Trophoblast cell (in vitro differentiated cells and primary cell): ENCODE data around the gene NCOA4.
A peak's percentile ranks its signal among the peaks of the same experiment; 100 is the strongest.

Source experiments
- DNase-seq, 2 donors: peaks; one replicate each; pipeline ENCODE4 v3.0.0-alpha.2; 2016
- H2AFZ ChIP-seq: 2 replicates; pipeline ENCODE4 v1.6.1; 2013; ENCODE audit warnings: low read length, moderate library complexity, mild to moderate bottlenecking; ENCODE audit not compliant: insufficient read depth, poor library complexity
- H2AK5ac ChIP-seq: 2 replicates; pipeline ENCODE4 v1.6.1; 2013; ENCODE audit warnings: mild to moderate bottlenecking, low read length
- H2BK120ac ChIP-seq: 2 replicates; pipeline ENCODE4 v1.6.1; 2013; ENCODE audit warnings: low read length, mild to moderate bottlenecking, moderate library complexity; ENCODE audit not compliant: insufficient read depth, poor library complexity
- H2BK12ac ChIP-seq: 2 replicates; pipeline ENCODE4 v1.6.1; 2013; ENCODE audit warnings: mild to moderate bottlenecking, low read length, moderate library complexity
- H2BK5ac ChIP-seq: 2 replicates; pipeline ENCODE4 v1.6.1; 2013; ENCODE audit warnings: low read length, low read depth, moderate library complexity, mild to moderate bottlenecking; ENCODE audit not compliant: poor library complexity
- H3K14ac ChIP-seq: 2 replicates; pipeline ENCODE4 v1.6.1; 2013; ENCODE audit warnings: mild to moderate bottlenecking, low read length
- H3K18ac ChIP-seq: 2 replicates; pipeline ENCODE4 v1.6.1; 2013; ENCODE audit warnings: mild to moderate bottlenecking, low read length
- H3K23ac ChIP-seq: 2 replicates; pipeline ENCODE4 v1.6.1; 2013; ENCODE audit warnings: low read length
- H3K27ac ChIP-seq: 2 replicates; pipeline ENCODE4 v1.5.1; 2013; ENCODE audit warnings: low read depth, mild to moderate bottlenecking, inconsistent platforms, low read length, moderate library complexity
- H3K27me3 ChIP-seq: 2 replicates; pipeline ENCODE4 v1.6.1; 2013; ENCODE audit warnings: inconsistent platforms, mild to moderate bottlenecking, low read length, moderate library complexity; ENCODE audit not compliant: insufficient read depth
- H3K36me3 ChIP-seq, 2 experiments: 1 replicate in 1 of 2; 2 replicates in 1 of 2; pipeline ENCODE4 v1.6.1; 2013; ENCODE audit warnings: low read length in 2 of 2, mild to moderate bottlenecking in 2 of 2, moderate library complexity in 1 of 2; ENCODE audit not compliant: insufficient read depth in 2 of 2, control insufficient read depth in 1 of 2
- H3K4ac ChIP-seq: 2 replicates; pipeline ENCODE4 v1.6.1; 2013; ENCODE audit warnings: low read depth, mild to moderate bottlenecking, low read length, moderate library complexity
- H3K4me1 ChIP-seq, 2 experiments: 1 replicate in 1 of 2; 2 replicates in 1 of 2; pipeline ENCODE4 v1.6.1; 2013; ENCODE audit warnings: low read length in 2 of 2, mild to moderate bottlenecking in 2 of 2, moderate library complexity in 1 of 2; ENCODE audit not compliant: insufficient read depth in 2 of 2, control insufficient read depth in 1 of 2
- H3K4me2 ChIP-seq: 2 replicates; pipeline ENCODE4 v1.6.1; 2013; ENCODE audit warnings: inconsistent platforms, mild to moderate bottlenecking, low read length, moderate library complexity
- H3K4me3 ChIP-seq: 2 replicates; pipeline ENCODE4 v1.5.1; 2013; ENCODE audit warnings: mild to moderate bottlenecking, low read depth, low read length, inconsistent platforms
- H3K79me1 ChIP-seq: one replicate; pipeline ENCODE4 v1.6.1; 2013; ENCODE audit warnings: low read length
- H3K79me2 ChIP-seq: 2 replicates; pipeline ENCODE4 v1.6.1; 2013; ENCODE audit warnings: low read length, mild to moderate bottlenecking; ENCODE audit not compliant: control insufficient read depth, insufficient read depth, poor library complexity
- H3K9ac ChIP-seq: 2 replicates; pipeline ENCODE4 v1.6.1; 2013; ENCODE audit warnings: mild to moderate bottlenecking, low read length
- H3K9me3 ChIP-seq: 2 replicates; pipeline ENCODE4 v1.6.1; 2013; ENCODE audit warnings: low read depth, mild to moderate bottlenecking, control low read depth, inconsistent platforms, low read length; ENCODE audit not compliant: insufficient read depth
- H4K12ac ChIP-seq: 2 replicates; pipeline ENCODE4 v1.6.1; 2013; ENCODE audit warnings: low read depth, mild to moderate bottlenecking, low read length, moderate library complexity
- H4K8ac ChIP-seq: 2 replicates; pipeline ENCODE4 v1.6.1; 2013; ENCODE audit warnings: low read depth, mild to moderate bottlenecking, low read length, moderate library complexity
- H4K91ac ChIP-seq: one replicate; pipeline ENCODE4 v1.6.1; 2013; ENCODE audit warnings: low read depth, mild to moderate bottlenecking, low read length, moderate library complexity
- WGBS: extraction: QIAGEN DNeasy Blood & Tissue Kit; methylation state at CpG from one replicate; pipeline ENCODE4 v1.1.7; 2013; ENCODE audit warnings: missing lambda C conversion rate; ENCODE audit not compliant: insufficient read length, insufficient coverage; ENCODE audit errors: extremely low coverage; 5-methylcytosine and 5-hydroxymethylcytosine counted together

NCOA4 gene

GRCh38 chr10:46042527-46042926, 12.1 kb upstream of the NCOA4 start:
- Histone ChIP-seq H2AK5ac (no peak overlapping the region), H2AFZ (no peak overlapping the region), H4K12ac (no peak overlapping the region)

DNA sequence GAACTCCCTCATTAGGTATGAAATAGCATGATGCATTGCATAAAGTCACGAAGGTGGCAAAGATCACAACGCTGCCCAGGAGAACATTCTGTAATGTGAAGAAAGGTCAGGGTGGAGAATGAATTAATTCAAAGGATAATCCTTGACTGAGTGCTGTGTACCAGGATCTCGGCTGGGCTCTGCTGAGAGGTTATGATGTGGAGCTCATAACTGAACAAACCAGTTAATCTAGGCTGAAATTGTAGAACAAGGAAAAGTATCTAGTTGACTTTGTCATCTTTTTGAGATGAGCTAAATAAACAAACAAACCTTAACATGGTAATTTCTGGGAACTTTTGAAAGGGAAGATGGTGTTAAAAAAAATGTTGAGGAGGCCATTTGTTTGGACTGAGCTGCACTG, 9.6 kb upstream of the NCOA4 start:
- Histone ChIP-seq H4K12ac (no peak overlapping the region), H2AK5ac (no peak overlapping the region), H3K27me3 (no peaks in the 10 kb centered on the region), H2AFZ (no peak overlapping the region), H3K79me1 (peaks cover 2% of the 10 kb centered on the region), H4K8ac (no peak overlapping the region), H2BK5ac (no peak overlapping the region), H3K4me3 (no peak overlapping the region), H3K36me3 (no peaks in the 10 kb centered on the region), H3K4ac (no peak overlapping the region), H2BK12ac (no peak overlapping the region), H3K27ac (no peak overlapping the region), H3K9me3 (no peaks in the 10 kb centered on the region), H3K14ac (no peak overlapping the region), H3K18ac (no peak overlapping the region), H3K79me2 (no peaks in the 10 kb centered on the region), H2BK120ac (no peak overlapping the region), H3K4me1 (no peaks in the 10 kb centered on the region), H3K9ac (no peak overlapping the region), H3K23ac (no peak overlapping the region), H4K91ac (no peak overlapping the region), H3K4me2 (no peak overlapping the region)
- DNase-seq, result peak in 1 of 2 donors; percentile 68
- WGBS, result no CpG with 5 or more reads among the region's 3 CpGs

More at GRCh38 chr10:46042527-46042926, 12.1 kb upstream of the NCOA4 start:
- H3K36me3 ChIP-seq, result no peaks in the 10 kb centered on the region
- H3K27ac ChIP-seq, result no peak overlapping the region
- H3K4me3 ChIP-seq, result no peak overlapping the region
- H2BK12ac ChIP-seq, result no peak overlapping the region
- no peak overlapping the region for H3K9ac ChIP-seq
- WGBS, result no CpG with 5 or more reads among the region's 4 CpGs
- no peak overlapping the region for H3K23ac ChIP-seq
- H3K14ac ChIP-seq, result no peak overlapping the region
- H3K4me2 ChIP-seq, result no peak overlapping the region
- H3K18ac ChIP-seq, result no peak overlapping the region
- H2BK5ac ChIP-seq, result no peak overlapping the region
- H3K27me3 ChIP-seq, result no peaks in the 10 kb centered on the region
- H3K4me1 ChIP-seq, result no peaks in the 10 kb centered on the region
- H3K79me1 ChIP-seq, result no peaks in the 10 kb centered on the region
- H2BK120ac ChIP-seq, result no peak overlapping the region
- no peak overlapping the region for H4K8ac ChIP-seq
- peak in 1 of 2 donors; percentile 49 for DNase-seq
- H3K9me3 ChIP-seq, result no peaks in the 10 kb centered on the region
- H3K79me2 ChIP-seq, result no peaks in the 10 kb centered on the region
- H3K4ac ChIP-seq, result no peak overlapping the region
- H4K91ac ChIP-seq, result no peak overlapping the region

DNA sequence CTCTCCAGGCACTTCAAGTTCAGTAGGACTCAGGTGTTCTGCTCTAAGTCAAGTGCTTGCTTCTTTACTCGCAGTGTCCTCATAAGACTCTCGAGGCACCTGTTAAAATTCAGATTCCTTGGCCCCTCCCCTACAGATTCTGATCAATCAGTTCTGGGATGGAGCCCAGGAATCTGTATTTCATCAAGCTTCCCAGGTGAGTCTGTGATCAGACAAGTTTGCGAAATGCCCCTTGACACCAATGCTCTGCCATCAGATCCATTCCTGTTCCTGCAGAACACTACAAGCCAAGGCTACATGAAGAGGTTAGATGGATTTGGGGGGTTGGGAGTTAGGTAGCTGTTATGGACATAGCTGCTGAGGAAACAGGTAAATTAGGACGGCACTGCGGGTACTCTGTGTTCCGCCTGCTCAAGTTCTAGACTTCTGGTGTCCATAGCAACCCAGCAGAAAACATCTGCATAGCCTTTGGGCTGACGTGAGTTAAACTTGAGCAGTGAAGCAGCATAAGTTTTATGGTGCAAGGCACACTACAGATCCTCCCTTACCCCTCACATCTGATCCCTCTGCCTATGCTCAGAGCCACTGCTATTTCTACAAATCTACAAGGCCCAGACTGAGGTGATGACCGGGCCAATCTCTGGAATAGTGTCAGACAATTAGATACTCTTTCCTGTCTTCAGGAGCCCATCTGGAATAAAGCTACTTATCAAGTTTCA, 6.8 kb upstream of the NCOA4 start:
- no CpG with 5 or more reads among the region's 8 CpGs for WGBS
- H2AK5ac ChIP-seq, result no peak overlapping the region
- peaks cover 5 to 6% of the 10 kb centered on the region in 2 experiments for H3K4me1 ChIP-seq
- peaks cover 4% of the 10 kb centered on the region for H3K79me1 ChIP-seq
- no peak overlapping the region for H2BK5ac ChIP-seq
- H3K4ac ChIP-seq, result no peak overlapping the region
- H2BK12ac ChIP-seq, result no peak overlapping the region
- H2BK120ac ChIP-seq, result no peak overlapping the region
- H4K91ac ChIP-seq, result no peak overlapping the region
- H3K4me3 ChIP-seq, result no peak overlapping the region
- H3K14ac ChIP-seq, result no peak overlapping the region
- H3K36me3 ChIP-seq, result no peaks in the 10 kb centered on the region
- H3K9ac ChIP-seq, result no peak overlapping the region
- H3K18ac ChIP-seq, result no peak overlapping the region
- no peak overlapping the region for H2AFZ ChIP-seq
- H3K9me3 ChIP-seq, result no peaks in the 10 kb centered on the region
- H3K27ac ChIP-seq, result no peak overlapping the region
- no peak overlapping the region for H4K8ac ChIP-seq
- no peak overlapping the region for H3K23ac ChIP-seq
- H3K4me2 ChIP-seq, result no peak overlapping the region
- H4K12ac ChIP-seq, result no peak overlapping the region
- DNase-seq, result peak in 1 of 2 donors; percentile 46
- H3K79me2 ChIP-seq, result no peaks in the 10 kb centered on the region
- no peaks in the 10 kb centered on the region for H3K27me3 ChIP-seq

GRCh38 chr10:46035923-46036849, 5.8 kb upstream of the NCOA4 start:
- peak overlapping the region; percentile 25 for H3K4ac ChIP-seq
- peak overlapping the region; percentile 34 for H4K91ac ChIP-seq
- no peak overlapping the region for H3K23ac ChIP-seq
- no peak overlapping the region for H2AFZ ChIP-seq
- H3K4me2 ChIP-seq, result no peak overlapping the region
- H3K36me3 ChIP-seq, result no peaks in the 10 kb centered on the region
- peak overlapping the region; percentile 29 for H3K18ac ChIP-seq
- DNase-seq, result no peak
- H2BK5ac ChIP-seq, result peak overlapping the region; percentile 72
- peaks cover 6% of the 10 kb centered on the region for H3K79me1 ChIP-seq
- H3K79me2 ChIP-seq, result no peaks in the 10 kb centered on the region
- no peak overlapping the region for H3K4me3 ChIP-seq
- H2AK5ac ChIP-seq, result peak overlapping the region; percentile 40
- H2BK120ac ChIP-seq, result peak overlapping the region; percentile 58
- no peak overlapping the region for H4K12ac ChIP-seq
- no peaks in the 10 kb centered on the region for H3K27me3 ChIP-seq
- peak overlapping the region; percentile 88 for H2BK12ac ChIP-seq
- peak overlapping the region; percentile 48 for H4K8ac ChIP-seq
- peaks cover 5 to 7% of the 10 kb centered on the region in 2 experiments for H3K4me1 ChIP-seq
- WGBS, result no CpG with 5 or more reads among the region's 8 CpGs
- H3K9ac ChIP-seq, result no peak overlapping the region
- H3K14ac ChIP-seq, result no peak overlapping the region
- H3K27ac ChIP-seq, result no peak overlapping the region
- H3K9me3 ChIP-seq, result no peaks in the 10 kb centered on the region
